Left lung (tissue), 10 donors: ENCODE measurements around the gene RRP9. TPM values are rescaled to one million over a fixed set of nuclear protein-coding genes. Genes with fewer than 3 reads are reported as not detected.

ENCODE experiments used
- ATAC-seq: fragments of 200-7000 bp; cut with Tn5 transposase; one replicate; pipeline ENCODE4 v1.9.1; 2020; ENCODE audit warnings: moderate library complexity
- DNase-seq, 4 donors: peaks; one replicate each; pipeline ENCODE4 v3.0.0-alpha.2; 2013 to 2020
- H3K27ac ChIP-seq, 2 donors: fragments of 200-600 bp; sonication (generic) in 1 of 2; one replicate each; pipeline versions ENCODE4 v1.5.0 to v1.8.0; 2020 to 2021
- H3K27me3 ChIP-seq, 2 donors: fragments of 200-600 bp; sonication (generic) in 1 of 2; one replicate each; pipeline versions ENCODE4 v1.5.0 to v1.8.0; 2020 to 2021
- H3K36me3 ChIP-seq, 2 donors: fragments of 200-600 bp; sonication (generic) in 1 of 2; one replicate each; pipeline versions ENCODE4 v1.5.0 to v1.8.0; 2020 to 2021
- H3K4me1 ChIP-seq, 2 donors: fragments of 200-600 bp; one replicate each; pipeline ENCODE4 v1.8.0; 2021
- H3K4me3 ChIP-seq, 2 donors: fragments of 200-600 bp; sonication (generic) in 1 of 2; one replicate each; pipeline versions ENCODE4 v1.5.0 to v1.8.0; 2020 to 2021; ENCODE audit warnings: mild to moderate bottlenecking in 1 of 2
- H3K9me3 ChIP-seq, 2 donors: fragments of 200-600 bp; sonication (generic) in 1 of 2; one replicate each; pipeline versions ENCODE4 v1.5.0 to v1.8.0; 2020 to 2021
- intact Hi-C, 2 donors: fragments of 100-400 bp; cut with DNase I; formaldehyde crosslinking; loops; one replicate each; pipeline versions ENCODE4 v1.11.2 to v1.14.2; 2022
- polyA plus RNA-seq, 6 donors: library from polyadenylated mRNA; unstranded; fragments of 120-200 nt; gene quantifications; one replicate each; pipeline ENCODE4 v1.2.1, GENCODE V29; 2013; ENCODE audit not compliant: insufficient read length in 6 of 6
- total RNA-seq, 2 donors: library from RNA; stranded (reverse); fragmentation: NEBNext Ultra II Directional; extraction: Animal tissue kit (Norgen Biotek cat#: 25700); gene quantifications; one replicate each; pipeline ENCODE4 v1.2.1, GENCODE V29; 2021
- TF ChIP-seq, protein P1 (sequence below), 2 donors: fragments of 200-600 bp; sonication (generic) in 1 of 2; IDR thresholded peaks; one replicate each; pipeline versions ENCODE4 v1.5.0 to v1.8.0; 2021; ENCODE audit warnings: antibody characterized with exemption in 2 of 2
- donor health status: DM: no; HTN: yes; CAD: no.
- donor health status: DM: no; HTN: no; CAD: no.

The RRP9 gene
- total and polyA plus RNA-seq, 8 donors, result 14.5 to 25.7 (median 19.1) TPM

DNA sequence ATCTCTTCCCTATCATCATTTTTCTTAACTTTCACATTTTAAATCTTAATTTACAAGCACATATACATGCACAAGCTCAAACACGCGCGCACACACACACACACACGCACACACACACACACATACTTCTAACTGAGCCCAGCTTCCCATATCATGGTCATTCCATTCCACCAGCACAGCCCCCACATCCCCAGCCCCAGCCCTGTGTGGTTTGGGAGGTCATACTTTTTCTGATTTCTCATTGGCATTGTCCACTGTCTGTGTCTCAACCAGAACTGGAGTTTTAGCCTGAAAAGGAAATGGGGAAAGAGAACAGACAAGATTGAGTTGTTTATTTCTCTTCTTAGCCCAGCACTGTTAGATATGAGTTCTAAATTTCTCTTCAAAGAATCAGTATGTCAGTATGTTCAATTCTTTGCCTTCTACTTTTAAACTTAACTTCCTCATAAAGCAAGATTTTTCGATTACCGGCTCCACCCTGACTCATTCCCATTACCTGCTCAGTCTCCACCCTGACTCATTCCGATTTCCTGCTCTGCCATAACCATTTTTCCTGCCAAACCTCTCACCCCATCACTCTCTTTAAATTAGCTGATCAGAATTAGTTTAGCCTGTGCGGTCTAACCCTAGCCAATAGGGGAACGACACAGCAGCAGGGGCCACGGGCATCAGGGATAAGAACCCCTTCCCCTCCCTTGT, 44.9 kb downstream of the RRP9 start:
- no peaks in the 10 kb centered on the region for H3K9me3 ChIP-seq
- peaks cover 0 to 24% of the 10 kb centered on the region in 2 donors for H3K27me3 ChIP-seq
- intact Hi-C loops, result no loop called here
- H3K4me3 ChIP-seq, result no peak overlapping the region
- no peaks in the 10 kb centered on the region for H3K36me3 ChIP-seq
- TF ChIP-seq, protein P1, sequence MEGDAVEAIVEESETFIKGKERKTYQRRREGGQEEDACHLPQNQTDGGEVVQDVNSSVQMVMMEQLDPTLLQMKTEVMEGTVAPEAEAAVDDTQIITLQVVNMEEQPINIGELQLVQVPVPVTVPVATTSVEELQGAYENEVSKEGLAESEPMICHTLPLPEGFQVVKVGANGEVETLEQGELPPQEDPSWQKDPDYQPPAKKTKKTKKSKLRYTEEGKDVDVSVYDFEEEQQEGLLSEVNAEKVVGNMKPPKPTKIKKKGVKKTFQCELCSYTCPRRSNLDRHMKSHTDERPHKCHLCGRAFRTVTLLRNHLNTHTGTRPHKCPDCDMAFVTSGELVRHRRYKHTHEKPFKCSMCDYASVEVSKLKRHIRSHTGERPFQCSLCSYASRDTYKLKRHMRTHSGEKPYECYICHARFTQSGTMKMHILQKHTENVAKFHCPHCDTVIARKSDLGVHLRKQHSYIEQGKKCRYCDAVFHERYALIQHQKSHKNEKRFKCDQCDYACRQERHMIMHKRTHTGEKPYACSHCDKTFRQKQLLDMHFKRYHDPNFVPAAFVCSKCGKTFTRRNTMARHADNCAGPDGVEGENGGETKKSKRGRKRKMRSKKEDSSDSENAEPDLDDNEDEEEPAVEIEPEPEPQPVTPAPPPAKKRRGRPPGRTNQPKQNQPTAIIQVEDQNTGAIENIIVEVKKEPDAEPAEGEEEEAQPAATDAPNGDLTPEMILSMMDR (IDR thresholded peaks at IDR 0.05), result no peak
- ATAC-seq (no peak), DNase-seq (no peak)
- H3K27ac ChIP-seq, result no peak overlapping the region
- H3K4me1 ChIP-seq, result no peaks in the 10 kb centered on the region

DNA sequence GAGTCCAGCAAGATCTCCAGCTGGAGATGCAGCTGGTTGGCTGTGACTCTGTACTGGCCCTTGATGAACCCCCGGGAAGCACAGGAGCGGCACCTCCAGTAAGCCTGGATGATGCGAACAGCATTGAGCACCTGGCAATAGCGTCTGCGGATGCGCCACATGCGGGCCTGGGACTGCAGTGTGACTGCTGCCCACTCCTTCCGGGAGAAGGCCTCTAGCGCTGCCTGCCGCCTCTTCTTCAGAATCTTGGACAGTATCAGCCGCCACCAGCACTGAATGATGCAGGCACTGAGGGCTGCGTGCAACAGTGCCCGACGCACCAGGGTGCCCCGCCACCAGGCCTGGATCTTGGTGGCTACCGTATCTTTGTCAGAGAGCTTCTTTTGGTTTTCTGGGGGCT, 46.8 kb downstream of the RRP9 start:
- no peak overlapping the region for H3K27ac ChIP-seq
- intact Hi-C loops, result no loop called here
- peaks cover 0 to 24% of the 10 kb centered on the region in 2 donors for H3K27me3 ChIP-seq
- no peak overlapping the region for H3K4me3 ChIP-seq
- no peak for ATAC-seq
- no peaks in the 10 kb centered on the region for H3K9me3 ChIP-seq
- DNase-seq, result no peak
- TF ChIP-seq, protein P1 (IDR thresholded peaks at IDR 0.05), result no peak
- no peaks in the 10 kb centered on the region for H3K4me1 ChIP-seq
- H3K36me3 ChIP-seq, result no peaks in the 10 kb centered on the region

DNA sequence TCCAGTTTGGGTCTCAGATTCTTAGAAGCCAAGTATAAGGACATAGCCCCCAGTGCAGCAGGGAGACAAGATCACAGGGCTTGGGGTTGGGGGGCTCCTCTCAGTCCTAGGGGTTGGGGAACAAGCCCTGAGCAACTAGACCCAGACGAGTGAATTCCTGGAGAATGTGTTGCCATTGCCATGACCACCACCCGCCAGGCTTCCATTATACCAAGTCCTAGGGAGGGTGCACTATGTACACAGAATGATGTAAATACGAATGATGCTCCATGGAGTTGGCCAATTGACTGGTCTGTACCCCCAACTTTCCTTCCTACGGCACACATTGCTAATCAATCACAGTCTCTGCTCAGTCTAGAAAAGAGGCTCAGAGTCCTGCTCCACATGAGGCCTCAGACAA, 47.3 kb downstream of the RRP9 start:
- TF ChIP-seq, protein P1 (IDR thresholded peaks at IDR 0.05), result no peak

DNA sequence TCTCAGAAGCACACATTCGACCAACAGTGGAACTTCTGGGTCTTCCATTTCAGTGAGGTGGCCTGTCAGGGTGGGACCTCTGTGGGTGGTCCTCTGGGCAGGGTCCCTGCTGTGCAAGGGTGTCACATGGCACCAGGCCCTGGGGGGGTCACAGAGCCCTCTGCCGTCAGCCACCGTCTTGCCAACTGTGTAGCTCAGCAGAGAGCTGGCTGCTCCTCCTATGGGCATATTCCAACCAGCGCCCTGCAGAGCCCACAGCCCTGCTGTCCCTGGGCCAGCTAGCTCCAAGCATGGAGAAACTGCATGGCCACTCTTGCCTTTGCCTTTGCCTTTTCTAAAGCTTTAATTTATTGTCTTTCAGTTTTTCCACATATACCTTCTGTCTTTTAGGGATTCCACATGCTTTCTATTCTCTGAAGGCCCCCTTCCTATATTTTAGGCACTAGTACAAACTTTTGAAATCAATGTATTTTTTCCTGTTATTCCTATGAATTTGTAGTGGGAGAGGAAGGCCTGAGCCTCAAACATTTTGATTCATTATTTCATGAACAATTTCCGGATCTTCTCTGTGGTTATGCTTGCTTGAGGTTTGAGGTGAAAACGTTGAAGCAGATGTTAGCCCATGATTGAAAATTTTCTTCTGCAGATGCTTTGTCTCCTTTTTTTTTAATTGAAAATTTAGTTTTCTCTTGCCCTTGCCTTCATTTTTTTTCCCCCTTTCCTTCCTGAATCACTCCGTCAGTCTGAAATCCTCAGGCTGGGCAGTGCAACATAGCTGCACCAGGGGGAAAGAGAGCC, 50.3 kb downstream of the RRP9 start:
- H3K27me3 ChIP-seq, result peaks cover 0 to 6% of the 10 kb centered on the region in 2 donors
- TF ChIP-seq, protein P1 (IDR thresholded peaks at IDR 0.05), result no peak
- DNase-seq, result no peak
- no peaks in the 10 kb centered on the region for H3K36me3 ChIP-seq
- no peaks in the 10 kb centered on the region for H3K9me3 ChIP-seq
- H3K4me3 ChIP-seq, result no peak overlapping the region
- no peak overlapping the region for H3K27ac ChIP-seq
- no peak for ATAC-seq
- intact Hi-C loops, result no loop called here
- no peaks in the 10 kb centered on the region for H3K4me1 ChIP-seq

More for the DNA sequence above, 47.3 kb downstream of the RRP9 start:
- Histone ChIP-seq H3K36me3 (no peaks in the 10 kb centered on the region), H3K9me3 (no peaks in the 10 kb centered on the region), H3K4me1 (no peaks in the 10 kb centered on the region), H3K27ac (no peak overlapping the region), H3K4me3 (no peak overlapping the region), H3K27me3 (peaks cover 0 to 24% of the 10 kb centered on the region in 2 donors)
- ATAC-seq, result no peak
- intact Hi-C loops, result no loop called here
- no peak for DNase-seq

DNA sequence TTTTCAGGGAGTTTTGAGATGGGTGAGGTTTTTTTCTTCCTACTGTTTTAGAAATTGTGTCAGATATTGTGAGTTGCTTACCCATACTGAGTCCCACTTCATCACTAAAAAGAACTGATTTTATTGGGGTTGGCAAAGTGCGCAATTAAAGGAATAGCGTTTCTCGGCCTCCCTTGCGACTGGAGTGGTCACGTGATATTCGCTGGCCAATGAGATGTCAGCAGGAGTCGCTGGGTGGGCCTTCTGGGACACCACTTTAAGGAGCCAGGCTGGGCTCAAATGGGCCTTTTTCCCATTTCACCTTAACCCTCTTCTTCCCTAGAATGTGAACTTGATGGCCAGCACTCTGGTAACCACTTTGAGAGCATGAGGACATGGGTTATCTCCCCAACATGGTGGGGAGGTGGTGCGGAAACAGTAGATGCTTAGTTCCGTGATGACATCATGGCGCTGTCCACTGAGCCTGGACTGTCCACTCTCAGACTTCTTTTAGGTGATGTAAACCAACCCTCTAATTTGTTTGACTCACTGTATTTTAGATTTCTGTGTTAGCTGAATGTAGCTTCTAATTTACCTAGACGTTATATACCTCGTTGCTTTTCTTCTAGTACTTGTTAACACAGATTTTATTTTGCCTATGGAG, 53.1 kb downstream of the RRP9 start:
- H3K4me3 ChIP-seq, result no peak overlapping the region
- H3K27ac ChIP-seq, result no peak overlapping the region
- H3K27me3 ChIP-seq, result peaks cover 0 to 6% of the 10 kb centered on the region in 2 donors
- H3K4me1 ChIP-seq, result no peaks in the 10 kb centered on the region
- H3K36me3 ChIP-seq, result no peaks in the 10 kb centered on the region
- TF ChIP-seq, protein P1 (IDR thresholded peaks at IDR 0.05), result no peak
- intact Hi-C loops, result no loop called here
- ATAC-seq (no peak), DNase-seq (no peak)
- no peaks in the 10 kb centered on the region for H3K9me3 ChIP-seq
